Measurements from ENCODE around the gene CCNB1IP1. TPM values are rescaled to one million over a fixed set of nuclear protein-coding genes. Genes with fewer than 3 reads are reported as not detected.
A peak's percentile ranks its signal among the peaks of the same experiment; 100 is the strongest.

CCNB1IP1 gene, protein sequence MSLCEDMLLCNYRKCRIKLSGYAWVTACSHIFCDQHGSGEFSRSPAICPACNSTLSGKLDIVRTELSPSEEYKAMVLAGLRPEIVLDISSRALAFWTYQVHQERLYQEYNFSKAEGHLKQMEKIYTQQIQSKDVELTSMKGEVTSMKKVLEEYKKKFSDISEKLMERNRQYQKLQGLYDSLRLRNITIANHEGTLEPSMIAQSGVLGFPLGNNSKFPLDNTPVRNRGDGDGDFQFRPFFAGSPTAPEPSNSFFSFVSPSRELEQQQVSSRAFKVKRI
- total RNA-seq: 10 to 100 TPM; 46.5 to 68.4 (median 49.9) TPM

GRCh38 chr14:20332788-20333493 lies at the start of gene CCNB1IP1:
Gene CCNB1IP1, minus strand, starts transcription at chr14:20333279. Its CDS starts 16,756 bp downstream, at chr14:20316523.
- H3K4me3 ChIP-seq: peak within 1 kb of the TSS; percentile 40 to 79 (median 60)
- peak within 1 kb of the TSS; percentile 85 to 95 (median 88) for H3K27ac ChIP-seq
- TF ChIP-seq EP300 (IDR thresholded peaks at IDR 0.05) (peak; percentile 61 to 95), CTCF (IDR thresholded peaks at IDR 0.05) (no peak), POLR2A (IDR thresholded peaks at IDR 0.05) (peak; percentile 40 to 46)
- no peaks in the 10 kb centered on the region for H3K27me3 ChIP-seq
- H3K36me3 ChIP-seq: peaks cover 0 to 15% (median 0%) of the 10 kb centered on the region in 3 donors
- peak in 1 of 2 donors; percentile 68 for DNase-seq (ENCODE audit: low spot score in 2 of 2)
- peaks cover 0 to 28% (median 2%) of the 10 kb centered on the region in 4 donors for H3K4me1 ChIP-seq
- H3K9me3 ChIP-seq: no peaks in the 10 kb centered on the region
- WGBS, 2 donors: 1% methylated on average over 19 of the region's 19 CpGs

DNA sequence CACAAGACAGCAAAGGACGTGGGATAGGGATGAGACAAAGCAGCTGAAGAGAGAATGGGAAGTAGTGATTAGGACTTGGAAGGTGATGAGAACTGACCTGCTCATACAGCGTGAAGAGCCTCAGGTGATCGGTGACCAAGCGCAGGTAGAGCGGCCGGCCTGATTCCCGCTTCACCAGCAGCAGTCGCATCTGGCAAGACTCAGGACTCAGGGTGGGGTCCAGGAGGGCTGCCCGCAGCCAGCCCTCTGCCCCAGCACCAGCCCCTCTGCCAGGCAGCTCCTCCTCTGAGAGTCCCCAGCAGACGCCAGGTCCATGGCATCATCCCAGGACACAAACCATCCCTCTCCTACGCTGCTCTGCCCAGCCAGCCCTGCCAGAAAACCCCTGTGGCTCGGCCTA lies 49.4 kb upstream of the CCNB1IP1 start:
- DNase-seq (ENCODE audit: low spot score in 2 of 2): no peak
- Histone ChIP-seq H3K27ac (no peak overlapping the region), H3K4me3 (no peak overlapping the region), H3K9me3 (no peaks in the 10 kb centered on the region), H3K4me1 (no peaks in the 10 kb centered on the region), H3K27me3 (no peaks in the 10 kb centered on the region), H3K36me3 (peaks cover 10 to 100% (median 72%) of the 10 kb centered on the region in 3 donors)
- TF ChIP-seq CTCF (IDR thresholded peaks at IDR 0.05): no peak
- WGBS, 2 donors: 90 to 94% methylated on average over 12 of the region's 12 CpGs

DNA sequence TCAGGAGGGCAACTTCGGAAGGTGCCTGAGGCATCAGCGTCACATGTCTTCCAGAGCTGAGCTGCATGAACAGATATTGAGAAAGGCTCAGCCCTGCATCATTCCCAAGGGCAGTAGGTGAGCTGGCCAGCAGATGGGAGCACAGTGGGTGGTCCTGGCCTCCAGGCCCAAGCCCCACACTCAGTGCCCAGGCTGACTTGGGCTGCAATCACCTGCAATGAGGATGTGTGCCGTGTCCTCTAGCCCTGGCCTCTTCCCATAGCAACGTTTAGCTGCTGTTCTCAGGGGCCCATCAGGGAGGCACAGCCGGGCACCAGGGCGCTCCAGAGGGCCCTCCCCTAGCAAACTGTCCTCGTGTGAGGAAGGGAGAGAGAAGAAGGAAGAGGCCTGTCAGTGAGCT lies 48.3 kb upstream of the CCNB1IP1 start:
- TF ChIP-seq EP300 (IDR thresholded peaks at IDR 0.05): no peak
- no peak for TF ChIP-seq CTCF (IDR thresholded peaks at IDR 0.05)
- TF ChIP-seq POLR2A (IDR thresholded peaks at IDR 0.05): no peak
- DNase-seq (ENCODE audit: low spot score in 2 of 2): no peak
- no peaks in the 10 kb centered on the region for H3K4me1 ChIP-seq
- no peak overlapping the region for H3K4me3 ChIP-seq
- H3K27ac ChIP-seq: no peak overlapping the region
- peaks cover 10 to 100% (median 70%) of the 10 kb centered on the region in 3 donors for H3K36me3 ChIP-seq
- no peaks in the 10 kb centered on the region for H3K9me3 ChIP-seq
- 77 to 96% methylated on average over 5 to 7 of the region's 7 CpGs for WGBS, 2 donors
- H3K27me3 ChIP-seq: no peaks in the 10 kb centered on the region

- TF ChIP-seq EP300 (IDR thresholded peaks at IDR 0.05) (no peak), CTCF (IDR thresholded peaks at IDR 0.05) (no peak), POLR2A (IDR thresholded peaks at IDR 0.05) (no peak)
- Histone ChIP-seq H3K9me3 (no peaks in the 10 kb centered on the region), H3K27ac (no peak overlapping the region), H3K27me3 (no peaks in the 10 kb centered on the region), H3K4me3 (no peak overlapping the region), H3K4me1 (no peaks in the 10 kb centered on the region), H3K36me3 (peaks cover 8 to 100% (median 71%) of the 10 kb centered on the region in 3 donors)
- WGBS, 2 donors: 79 to 81% methylated on average over 6 of the region's 6 CpGs
- no peak for DNase-seq (ENCODE audit: low spot score in 2 of 2)
Observed at GRCh38 chr14:20380681-20381080, 47.6 kb upstream of the CCNB1IP1 start.

- 47 to 53% methylated on average over 1 of the region's 1 CpG for WGBS, 2 donors
- Histone ChIP-seq H3K36me3 (peaks cover 8 to 100% (median 68%) of the 10 kb centered on the region in 3 donors), H3K4me1 (no peaks in the 10 kb centered on the region), H3K27me3 (no peaks in the 10 kb centered on the region), H3K9me3 (no peaks in the 10 kb centered on the region), H3K27ac (no peak overlapping the region), H3K4me3 (no peak overlapping the region)
- DNase-seq (ENCODE audit: low spot score in 2 of 2): no peak
- no peak for TF ChIP-seq POLR2A (IDR thresholded peaks at IDR 0.05)
- TF ChIP-seq EP300 (IDR thresholded peaks at IDR 0.05): no peak
- TF ChIP-seq CTCF (IDR thresholded peaks at IDR 0.05): no peak
Observed at GRCh38 chr14:20379743-20380142, 46.7 kb upstream of the CCNB1IP1 start.

Measured in tibial nerve (tissue), 4 donors.